Measurements from ENCODE around the gene SMIM43. TPM values are rescaled to one million over a fixed set of nuclear protein-coding genes. Genes with fewer than 3 reads are reported as not detected.

Gene SMIM43
- total RNA-seq, 1 experiment from 2014 or later, result 1.2 TPM

- Histone ChIP-seq H3T11ph (ENCODE audit: low read length) (no peak overlapping the region), H3K56ac (ENCODE audit: insufficient read length, low read depth, low read length) (no peak overlapping the region), H2BK120ac (ENCODE audit: low read depth, low read length, poor library complexity, severe bottlenecking) (no peak overlapping the region), H3K14ac (ENCODE audit: insufficient read depth, low read length) (no peak overlapping the region), H4K20me1 (ENCODE audit: control insufficient read depth, insufficient read depth, insufficient read length) (no peaks in the 10 kb centered on the region), H3K23ac (ENCODE audit: insufficient read length, low read depth, low read length) (no peak overlapping the region), H2BK12ac (ENCODE audit: insufficient read length, low read depth, low read length) (no peak overlapping the region), H3K4ac (ENCODE audit: low read depth, low read length) (no peak overlapping the region), H3K79me2 (ENCODE audit: insufficient read depth, low read length) (no peaks in the 10 kb centered on the region), H3K4me2 (ENCODE audit: insufficient read depth, insufficient read length, low read length) (no peak overlapping the region), H2AFZ (ENCODE audit: low read length) (no peak overlapping the region), H3K4me1 (ENCODE audit: insufficient read depth, low read length) (0 out of 2 replicates have a peak, but pooled peaks cover 5% of the 10 kb centered on the region), H4K8ac (replicated peaks; ENCODE audit: insufficient read length, low read depth, low read length) (no peak overlapping the region), H4K91ac (ENCODE audit: insufficient read length, low read depth, low read length) (no peak overlapping the region), H2AK5ac (ENCODE audit: insufficient read length, low read length) (no peak overlapping the region), H3K23me2 (ENCODE audit: insufficient read length, low read depth, low read length, poor library complexity, severe bottlenecking) (peaks cover 9% of the 10 kb centered on the region), H3K9me3 (ENCODE audit: control insufficient read depth, low read depth, low read length) (no peaks in the 10 kb centered on the region), H2BK15ac (ENCODE audit: low read depth, low read length) (no peak overlapping the region), H3K27me3 (ENCODE audit: insufficient read depth, low read length) (peaks cover 26% of the 10 kb centered on the region), H2BK20ac (ENCODE audit: low read depth, low read length, poor library complexity, severe bottlenecking) (no peak overlapping the region), H3K9ac (ENCODE audit: extremely low read depth, insufficient read length, low read length) (no peak overlapping the region), H4K5ac (ENCODE audit: insufficient read length, low read depth, low read length) (no peak overlapping the region), H3K27ac (ENCODE audit: insufficient read length, low read depth, low read length) (no peak overlapping the region), H3K79me1 (ENCODE audit: insufficient read depth, low read depth, low read length, poor library complexity, severe bottlenecking) (no peaks in the 10 kb centered on the region), H3K18ac (ENCODE audit: insufficient read length, low read depth, low read length) (no peak overlapping the region), H2BK5ac (ENCODE audit: insufficient read length, low read length) (no peak overlapping the region)
- TF ChIP-seq CTCF (conservative IDR thresholded peaks at IDR 0.05), result no peak
- H3K36me3 Mint-ChIP-seq (ENCODE audit: insufficient read depth in 1 of 3, low read depth in 3 of 3), result no peaks in the 10 kb centered on the region
- H3K4me1 Mint-ChIP-seq, result peaks cover 18 to 19% of the 10 kb centered on the region in 2 experiments
- H3K27me3 Mint-ChIP-seq (ENCODE audit: low read depth), result peaks cover 80% of the 10 kb centered on the region
- no peak overlapping the region for H3K27ac Mint-ChIP-seq
- WGBS (ENCODE audit: extremely low coverage, insufficient read length, low lambda C conversion rate), result no CpG with 5 or more reads among the region's 2 CpGs
- no peak for DNase-seq
- no peaks in the 10 kb centered on the region for H3K9me3 Mint-ChIP-seq
- H3K4me3 Mint-ChIP-seq, result no peak overlapping the region
These were observed 4.4 kb upstream of the SMIM43 start for GRCh38 chr4:121769341-121769740.

Measured in H9 (cell line).